ENCODE results near the gene PCMT1. TPM values are rescaled to one million over a fixed set of nuclear protein-coding genes. Genes with fewer than 3 reads are reported as not detected.

The PCMT1 gene
- total RNA-seq, 1 experiment from 2014 or later, result 118 TPM

DNA sequence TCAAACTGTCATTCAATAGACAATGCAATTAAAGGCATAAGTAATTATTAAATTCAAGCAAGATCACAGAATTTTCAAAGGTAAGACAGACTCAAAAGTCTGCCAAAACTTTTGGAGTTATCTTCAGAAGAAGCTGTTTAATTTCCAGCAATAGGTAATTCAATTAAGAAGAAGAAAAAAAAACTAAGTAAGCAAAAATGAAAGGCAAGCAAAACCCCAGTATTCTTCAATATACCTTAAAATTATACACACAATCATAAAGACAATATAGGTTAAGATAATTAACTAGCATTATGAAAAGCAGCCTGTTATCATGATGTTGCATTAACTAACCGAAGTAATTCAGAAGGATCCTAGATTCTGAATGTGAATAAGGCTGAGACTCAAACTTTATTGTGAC, 35.1 kb upstream of the PCMT1 start:
- TF ChIP-seq, protein P1, sequence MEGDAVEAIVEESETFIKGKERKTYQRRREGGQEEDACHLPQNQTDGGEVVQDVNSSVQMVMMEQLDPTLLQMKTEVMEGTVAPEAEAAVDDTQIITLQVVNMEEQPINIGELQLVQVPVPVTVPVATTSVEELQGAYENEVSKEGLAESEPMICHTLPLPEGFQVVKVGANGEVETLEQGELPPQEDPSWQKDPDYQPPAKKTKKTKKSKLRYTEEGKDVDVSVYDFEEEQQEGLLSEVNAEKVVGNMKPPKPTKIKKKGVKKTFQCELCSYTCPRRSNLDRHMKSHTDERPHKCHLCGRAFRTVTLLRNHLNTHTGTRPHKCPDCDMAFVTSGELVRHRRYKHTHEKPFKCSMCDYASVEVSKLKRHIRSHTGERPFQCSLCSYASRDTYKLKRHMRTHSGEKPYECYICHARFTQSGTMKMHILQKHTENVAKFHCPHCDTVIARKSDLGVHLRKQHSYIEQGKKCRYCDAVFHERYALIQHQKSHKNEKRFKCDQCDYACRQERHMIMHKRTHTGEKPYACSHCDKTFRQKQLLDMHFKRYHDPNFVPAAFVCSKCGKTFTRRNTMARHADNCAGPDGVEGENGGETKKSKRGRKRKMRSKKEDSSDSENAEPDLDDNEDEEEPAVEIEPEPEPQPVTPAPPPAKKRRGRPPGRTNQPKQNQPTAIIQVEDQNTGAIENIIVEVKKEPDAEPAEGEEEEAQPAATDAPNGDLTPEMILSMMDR (IDR thresholded peaks at IDR 0.05; ENCODE audit: insufficient read depth in 1 of 2, low read depth in 1 of 2, low read length in 1 of 2, severe bottlenecking in 1 of 2, unreplicated experiment in 1 of 2), result no peak
- H3K4me1 ChIP-seq, result peaks cover 22% of the 10 kb centered on the region
- Mint-ChIP-seq H3K27me3 (ENCODE audit: insufficient read depth, unreplicated experiment) (no peaks in the 10 kb centered on the region), H3K4me1 (ENCODE audit: low read depth, unreplicated experiment) (peaks cover 19% of the 10 kb centered on the region), H3K36me3 (ENCODE audit: insufficient read depth, unreplicated experiment) (peaks cover 24% of the 10 kb centered on the region), H3K9me3 (ENCODE audit: unreplicated experiment) (no peaks in the 10 kb centered on the region), H3K27ac (ENCODE audit: unreplicated experiment) (no peak overlapping the region), H3K4me3 (ENCODE audit: unreplicated experiment) (no peak overlapping the region)
- no peak for DNase-seq
- BruUV-seq (replicated peaks), result no TSS peak
- no peaks in the 10 kb centered on the region for H3K9me3 ChIP-seq
- intact Hi-C loops (cut with micrococcal nuclease; ENCODE audit: unreplicated experiment), result no loop called here
- H3K4me3 ChIP-seq (ENCODE audit: low read depth, low read length), result no peak overlapping the region
- ChIA-PET CTCF (no interaction called here), POLR2A (no interaction called here)
- H3K36me3 ChIP-seq (ENCODE audit: control insufficient read depth, insufficient read depth, low read length), result no peaks in the 10 kb centered on the region
- no peaks in the 10 kb centered on the region for H3K27me3 ChIP-seq (replicated peaks; ENCODE audit: control insufficient read depth, insufficient read depth, low read length)

DNA sequence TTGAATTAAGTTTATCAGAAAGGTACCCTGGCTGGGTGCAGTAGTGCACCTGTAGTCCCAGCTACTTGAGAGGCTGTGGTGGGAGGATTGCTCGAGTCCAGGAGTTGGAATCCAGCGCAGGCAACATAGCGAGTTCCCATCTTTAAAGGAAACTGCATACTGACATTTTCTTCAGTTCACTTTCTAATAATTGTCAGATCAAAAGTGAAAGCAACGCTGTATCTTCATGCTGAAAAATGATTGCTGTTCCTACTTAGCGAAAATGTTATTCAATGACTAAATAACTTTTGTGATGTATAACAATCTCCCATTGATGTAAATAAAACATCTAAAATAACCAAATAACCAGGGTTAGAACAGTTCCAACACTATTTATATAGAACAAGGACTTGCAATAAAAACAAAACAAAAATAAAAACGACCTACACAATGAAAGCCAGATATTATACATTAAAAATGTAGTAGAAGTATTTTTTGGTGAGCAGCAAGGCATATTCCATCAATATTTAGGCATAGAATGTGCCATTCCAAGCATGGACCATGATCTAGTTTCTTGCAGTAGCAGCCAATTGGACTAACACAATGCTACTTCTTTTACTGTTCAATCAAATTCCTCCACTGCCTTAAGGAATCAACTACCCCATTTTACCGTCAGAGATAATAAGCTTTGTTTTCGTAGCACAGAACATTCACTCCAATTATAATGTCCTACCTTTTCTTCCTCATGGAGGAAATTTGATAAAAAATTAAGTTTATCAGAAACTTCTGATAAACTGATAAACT, 33.2 kb upstream of the PCMT1 start:
- ChIA-PET POLR2A (no interaction called here), CTCF (no interaction called here)
- H3K4me1 Mint-ChIP-seq (ENCODE audit: low read depth, unreplicated experiment), result peaks cover 7% of the 10 kb centered on the region
- H3K36me3 ChIP-seq (ENCODE audit: control insufficient read depth, insufficient read depth, low read length), result no peaks in the 10 kb centered on the region
- BruUV-seq (replicated peaks), result no TSS peak
- intact Hi-C loops (cut with micrococcal nuclease; ENCODE audit: unreplicated experiment), result no loop called here
- TF ChIP-seq, protein P1 (IDR thresholded peaks at IDR 0.05; ENCODE audit: insufficient read depth in 1 of 2, low read depth in 1 of 2, low read length in 1 of 2, severe bottlenecking in 1 of 2, unreplicated experiment in 1 of 2), result no peak
- DNase-seq, result no peak
- H3K4me1 ChIP-seq, result peaks cover 8% of the 10 kb centered on the region
- H3K36me3 Mint-ChIP-seq (ENCODE audit: insufficient read depth, unreplicated experiment), result peaks cover 17% of the 10 kb centered on the region
- H3K9me3 Mint-ChIP-seq (ENCODE audit: unreplicated experiment), result no peaks in the 10 kb centered on the region
- peak overlapping the region; percentile 94 for H3K4me3 ChIP-seq (ENCODE audit: low read depth, low read length)
- no peak overlapping the region for H3K27ac Mint-ChIP-seq (ENCODE audit: unreplicated experiment)
- H3K27me3 ChIP-seq (replicated peaks; ENCODE audit: control insufficient read depth, insufficient read depth, low read length), result no peaks in the 10 kb centered on the region
- peak overlapping the region; percentile 93 for H3K4me3 Mint-ChIP-seq (ENCODE audit: unreplicated experiment)
- H3K27me3 Mint-ChIP-seq (ENCODE audit: insufficient read depth, unreplicated experiment), result no peaks in the 10 kb centered on the region
- no peaks in the 10 kb centered on the region for H3K9me3 ChIP-seq

DNA sequence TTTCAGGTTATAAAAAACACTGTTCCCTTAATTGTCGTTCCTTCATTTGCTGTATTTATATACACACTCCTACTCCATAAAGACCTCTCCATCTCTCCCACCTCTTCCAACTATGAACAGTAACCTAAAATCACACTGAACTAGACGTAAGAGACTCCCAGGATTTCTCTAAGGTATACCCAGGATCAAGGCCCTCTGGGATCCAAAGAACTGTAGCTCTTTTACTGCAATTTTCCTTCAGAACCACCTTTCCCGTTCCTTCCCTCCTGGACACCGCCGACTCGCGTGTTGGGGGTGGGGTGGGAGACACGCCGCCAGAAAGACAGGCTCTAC, 32.3 kb upstream of the PCMT1 start:
- TF ChIP-seq, protein P1 (IDR thresholded peaks at IDR 0.05; ENCODE audit: insufficient read depth in 1 of 2, low read depth in 1 of 2, low read length in 1 of 2, severe bottlenecking in 1 of 2, unreplicated experiment in 1 of 2), result no peak
- CTCF ChIA-PET, result interaction anchor here (0.6 kb wide), 1 partner anchor 203 kb away, joined by 3 read pairs; no protein-coding TSS in a partner anchor
- Mint-ChIP-seq H3K36me3 (ENCODE audit: insufficient read depth, unreplicated experiment) (peaks cover 17% of the 10 kb centered on the region), H3K4me3 (ENCODE audit: unreplicated experiment) (peak overlapping the region; percentile 93), H3K27ac (ENCODE audit: unreplicated experiment) (peak overlapping the region; percentile 95), H3K27me3 (ENCODE audit: insufficient read depth, unreplicated experiment) (no peaks in the 10 kb centered on the region), H3K4me1 (ENCODE audit: low read depth, unreplicated experiment) (peaks cover 7% of the 10 kb centered on the region), H3K9me3 (ENCODE audit: unreplicated experiment) (no peaks in the 10 kb centered on the region)
- H3K9me3 ChIP-seq, result no peaks in the 10 kb centered on the region
- H3K4me3 ChIP-seq (ENCODE audit: low read depth, low read length), result peak overlapping the region; percentile 94
- H3K27me3 ChIP-seq (replicated peaks; ENCODE audit: control insufficient read depth, insufficient read depth, low read length), result no peaks in the 10 kb centered on the region
- POLR2A ChIA-PET, result interaction anchor here (0.6 kb wide), 2 partner anchors 151 to 210 kb away, joined by 3 to 4 read pairs; partner anchors contain the start of gene GINM1
- no peaks in the 10 kb centered on the region for H3K36me3 ChIP-seq (ENCODE audit: control insufficient read depth, insufficient read depth, low read length)
- peaks cover 4% of the 10 kb centered on the region for H3K4me1 ChIP-seq
- no TSS peak for BruUV-seq (replicated peaks)
- no peak for DNase-seq
- intact Hi-C loops (cut with micrococcal nuclease; ENCODE audit: unreplicated experiment), result loop anchor here (1.0 kb wide), 1 partner anchor 8 kb away; no protein-coding TSS in a partner anchor

Data from Caco-2 (cell line).